GM19467 (cell line): ENCODE data around the gene UBIAD1.

Experiments used
- ATAC-seq: cut with Tn5 transposase; IDR thresholded peaks from one replicate; pipeline ENCODE4 v1.9.1; 2021; ENCODE audit warnings: mild to moderate bottlenecking, moderate library complexity; ENCODE audit not compliant: unreplicated experiment

The UBIAD1 gene

DNA sequence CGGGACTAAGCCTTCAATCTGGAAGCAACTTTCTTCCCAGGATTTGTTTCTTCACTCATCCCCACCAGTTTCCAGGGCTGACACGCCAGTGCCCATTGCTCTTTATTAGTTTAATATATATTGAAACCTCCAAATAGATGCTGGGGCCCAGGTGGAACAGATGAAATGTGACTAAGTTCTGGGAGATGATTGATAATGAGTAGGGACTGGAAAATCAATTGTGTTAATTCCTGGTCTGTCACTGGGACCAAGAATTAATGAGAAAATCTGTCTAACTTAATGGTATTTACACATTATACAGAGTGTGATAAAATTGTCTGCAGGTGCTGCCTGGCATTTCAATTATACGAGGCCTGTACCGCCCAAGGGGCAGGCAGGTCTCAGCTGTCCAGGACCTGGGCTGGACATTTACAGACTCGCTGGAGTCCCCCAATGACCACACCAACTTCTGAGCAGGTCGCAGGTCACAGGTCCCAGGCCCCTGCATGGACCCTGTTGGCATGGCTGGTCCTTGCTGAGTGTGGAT is 35.8 kb downstream of the UBIAD1 start:
- ATAC-seq, result no peak

DNA sequence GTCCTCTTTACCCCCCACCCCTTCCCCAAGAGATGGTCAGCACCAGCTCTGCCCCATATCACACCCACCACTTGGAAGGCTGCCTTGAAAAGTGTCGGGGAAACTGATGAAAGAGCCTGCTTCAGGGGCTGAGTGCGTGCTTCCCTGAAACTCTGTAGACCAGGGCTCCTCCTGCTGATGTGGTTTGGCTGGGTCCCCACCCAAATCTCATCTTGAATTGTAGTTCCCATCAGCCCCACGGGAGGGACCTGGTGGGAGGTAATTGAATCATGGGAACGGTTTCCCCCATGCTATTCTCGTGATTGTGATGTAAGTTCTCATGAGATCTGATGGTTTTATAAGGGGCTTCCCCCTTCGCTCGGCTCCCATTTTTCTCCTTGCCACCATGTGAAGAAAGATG is 36.4 kb downstream of the UBIAD1 start:
- no peak for ATAC-seq

DNA sequence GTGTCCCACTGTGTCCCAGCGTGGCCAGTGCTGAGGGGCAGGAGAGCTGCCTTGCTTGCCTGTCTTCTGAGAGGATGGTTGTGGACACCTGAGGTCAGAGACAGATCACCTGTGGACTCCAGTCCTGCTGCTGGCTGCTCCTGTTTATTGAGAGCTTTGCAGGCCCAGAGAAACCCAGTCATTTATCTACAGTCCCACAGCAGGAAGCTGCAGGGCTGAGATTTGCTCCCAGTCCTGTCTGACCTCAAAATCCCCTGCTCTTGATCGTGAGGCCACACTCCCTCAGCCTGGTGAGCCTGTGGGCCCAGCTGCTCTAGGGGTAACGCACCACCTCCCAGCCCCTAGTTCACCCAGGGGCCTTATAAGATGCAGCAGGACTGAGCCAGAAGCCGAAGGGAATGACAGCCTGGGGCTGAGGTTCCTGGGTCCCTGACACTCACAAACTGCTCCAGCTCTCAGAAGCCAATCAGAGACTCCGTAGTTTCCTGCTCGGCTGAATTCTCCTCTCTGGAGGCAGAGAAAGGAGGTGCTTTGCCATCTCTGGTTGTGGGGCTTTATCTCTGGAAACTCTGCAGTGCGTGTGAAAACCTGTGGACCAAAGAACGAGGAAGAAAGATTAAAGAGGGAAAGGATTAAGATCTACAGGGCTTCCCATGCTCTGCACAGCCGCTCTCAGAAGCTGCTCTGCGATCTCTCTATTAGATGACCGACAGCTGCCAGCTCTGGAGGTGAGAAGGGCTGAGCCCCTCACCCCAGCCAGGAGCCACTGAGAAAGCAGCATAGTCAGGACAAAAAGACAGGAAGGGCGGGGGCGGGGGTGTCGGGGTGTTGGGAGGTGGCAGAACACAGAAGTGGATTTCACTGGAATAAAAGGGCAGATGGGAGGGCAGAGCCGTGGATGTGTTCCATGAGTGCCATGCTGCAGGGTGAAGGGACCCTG is 39.1 kb downstream of the UBIAD1 start:
- ATAC-seq, result no peak

DNA sequence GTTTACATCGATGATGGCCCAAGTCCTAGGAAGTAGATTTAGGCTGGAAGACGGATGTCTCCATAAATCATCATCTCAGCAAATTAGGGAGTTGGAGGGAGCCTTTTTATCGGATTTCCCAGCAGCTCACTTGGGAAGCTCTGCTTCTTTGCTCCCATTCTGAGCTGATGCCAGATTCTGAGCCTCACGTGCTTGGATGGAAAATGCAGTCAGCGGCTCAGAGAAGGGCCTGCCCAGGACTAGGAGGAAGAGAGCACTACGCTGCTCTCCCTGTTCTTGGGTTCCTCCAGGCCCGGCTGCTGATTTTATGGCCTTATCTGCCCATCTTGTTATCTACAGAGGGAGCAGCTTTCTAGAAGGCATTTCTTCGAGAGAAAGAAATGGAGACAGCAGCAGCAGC is 42.0 kb downstream of the UBIAD1 start:
- no peak for ATAC-seq

DNA sequence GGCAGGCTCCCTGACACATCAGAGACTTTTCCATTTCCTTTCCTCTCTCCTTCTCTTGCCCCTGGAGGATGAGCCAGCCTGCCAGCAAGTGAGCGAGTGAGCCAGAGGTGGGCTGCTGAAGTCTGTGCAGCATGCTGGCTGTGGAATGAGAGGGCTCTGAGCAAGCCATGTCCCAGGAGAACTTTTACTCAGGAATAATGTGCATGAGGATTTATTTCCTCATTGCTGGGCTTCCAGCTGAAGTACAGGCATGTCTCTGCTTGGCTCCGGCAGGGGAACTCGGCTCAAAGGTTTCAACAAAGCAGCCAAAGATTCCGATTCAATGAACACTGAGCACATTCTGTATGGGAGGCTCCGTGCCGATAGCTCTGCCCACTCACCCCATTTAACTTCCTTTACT is 43.7 kb downstream of the UBIAD1 start:
- no peak for ATAC-seq

DNA sequence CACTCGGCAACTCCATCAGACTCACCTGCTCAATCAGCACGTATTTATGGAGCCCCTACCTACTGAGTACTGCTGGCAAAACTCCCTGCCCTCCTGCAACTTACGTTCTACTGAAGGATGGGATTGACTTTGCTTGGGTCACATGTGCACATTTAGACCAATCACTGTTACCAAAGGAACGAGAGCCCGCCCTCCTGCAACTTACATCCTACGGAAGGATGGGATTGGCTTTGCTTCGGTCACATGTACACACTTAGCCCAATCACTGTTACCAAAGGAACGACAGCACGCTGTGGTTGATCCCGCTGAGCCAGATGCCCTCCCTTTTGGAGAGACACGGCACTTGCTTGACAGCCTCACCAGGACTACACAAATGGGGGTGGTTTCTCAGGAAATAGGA is 46.0 kb downstream of the UBIAD1 start:
- ATAC-seq, result no peak

DNA sequence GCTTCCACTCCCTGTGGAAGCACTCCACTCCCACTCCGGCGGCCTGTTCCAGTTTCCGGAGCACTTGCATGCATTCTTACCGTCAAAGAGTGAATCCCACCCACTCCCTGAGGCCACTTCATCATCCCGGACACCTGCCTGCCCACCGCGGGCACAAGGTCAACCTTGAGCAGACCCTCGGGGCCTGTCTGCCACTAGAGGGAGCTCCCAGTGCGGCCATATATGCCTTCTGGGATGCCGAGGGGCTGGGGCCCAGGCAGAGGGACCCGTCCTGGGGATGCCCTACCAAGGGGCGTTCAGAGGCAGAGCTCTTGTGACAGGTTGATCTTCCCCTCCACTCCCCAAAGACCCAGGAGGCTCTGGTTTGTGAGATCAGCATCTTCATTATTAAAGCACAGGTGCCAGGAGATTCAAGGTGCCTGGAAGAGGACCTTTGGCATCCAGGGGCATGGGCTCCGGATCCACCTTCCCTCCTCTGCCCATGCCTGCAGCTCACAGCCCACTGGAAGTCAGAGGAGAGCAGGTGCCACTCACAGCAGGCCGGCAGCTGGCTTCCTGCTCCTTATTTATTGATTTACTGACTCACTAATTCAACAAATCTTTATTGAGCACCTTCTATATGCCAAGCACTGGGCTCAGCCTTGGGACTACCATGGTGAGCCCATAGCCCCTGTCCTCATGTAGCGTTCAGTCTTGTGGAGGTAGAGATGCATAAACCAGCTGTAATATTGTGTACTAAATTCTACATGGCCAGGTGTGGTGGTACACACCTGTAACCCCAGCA is 47.3 kb downstream of the UBIAD1 start:
- no peak for ATAC-seq

DNA sequence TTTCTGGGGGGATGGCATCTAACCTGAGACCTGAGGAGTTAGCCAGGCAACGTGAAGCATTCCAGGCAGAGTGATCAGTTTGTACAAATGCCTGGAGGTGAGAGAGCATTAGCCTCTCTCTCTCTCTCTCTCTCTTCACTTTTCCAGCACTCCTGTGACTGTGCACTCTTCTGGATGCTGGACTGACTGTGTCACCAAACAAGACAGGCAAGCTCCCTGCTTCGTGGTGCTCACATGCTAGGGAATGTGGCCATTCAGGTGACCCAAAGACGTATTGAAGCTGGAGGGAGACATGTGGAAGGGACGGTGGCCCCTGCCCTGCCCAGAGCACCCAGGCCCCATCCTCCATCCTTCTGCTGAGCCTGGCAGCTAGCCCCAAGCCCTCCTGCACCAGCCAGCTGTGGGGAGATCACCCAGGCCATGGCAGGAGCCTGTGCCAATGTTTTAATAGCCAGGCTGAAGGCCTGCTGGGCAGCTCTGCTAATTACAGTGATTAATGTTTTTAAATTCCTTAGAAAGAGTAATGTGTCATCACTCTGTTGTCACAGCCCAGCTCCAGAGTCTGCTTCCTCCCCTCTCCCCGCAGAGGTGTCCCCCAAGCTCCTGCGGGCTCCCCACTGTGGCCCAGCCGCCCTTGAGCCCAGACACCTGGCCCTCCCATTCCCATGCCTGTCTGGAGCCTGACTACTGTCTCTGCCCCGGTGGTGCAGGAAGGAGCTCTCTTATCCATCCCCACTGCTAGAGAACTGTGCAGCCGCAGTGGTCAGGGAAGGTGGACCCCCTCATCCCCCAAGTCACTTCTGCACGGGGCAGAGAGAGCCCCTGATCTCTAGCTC is 48.9 kb downstream of the UBIAD1 start:
- no peak for ATAC-seq

DNA sequence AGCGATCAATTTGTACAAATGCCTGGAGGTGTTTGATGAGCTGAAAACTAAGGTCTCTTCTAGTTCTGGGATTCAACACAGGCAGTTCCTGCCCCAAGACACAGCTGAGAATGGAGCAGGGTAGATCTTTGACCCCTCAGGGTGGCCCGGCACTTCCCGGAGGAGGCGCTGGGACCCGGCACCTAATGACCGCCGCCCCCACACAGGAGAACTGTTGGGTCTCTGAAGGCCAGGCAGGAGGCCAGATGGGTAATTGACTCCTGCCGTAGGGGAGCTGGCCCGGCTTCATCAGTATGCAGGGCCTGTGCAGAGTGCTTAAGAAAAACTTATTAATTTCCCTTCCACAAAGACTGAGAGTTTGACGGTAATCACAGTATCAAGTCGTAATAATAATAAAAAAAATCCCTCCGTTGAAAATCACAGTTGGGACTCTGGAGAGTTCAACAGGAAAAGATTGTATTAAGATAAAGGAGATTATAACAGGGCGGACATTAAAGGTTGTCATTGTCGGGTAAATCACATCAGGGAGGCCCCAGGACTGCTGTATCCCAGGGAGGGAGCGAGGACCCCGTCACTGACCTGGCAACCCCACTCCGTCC is 51.7 kb downstream of the UBIAD1 start:
- ATAC-seq, result no peak

DNA sequence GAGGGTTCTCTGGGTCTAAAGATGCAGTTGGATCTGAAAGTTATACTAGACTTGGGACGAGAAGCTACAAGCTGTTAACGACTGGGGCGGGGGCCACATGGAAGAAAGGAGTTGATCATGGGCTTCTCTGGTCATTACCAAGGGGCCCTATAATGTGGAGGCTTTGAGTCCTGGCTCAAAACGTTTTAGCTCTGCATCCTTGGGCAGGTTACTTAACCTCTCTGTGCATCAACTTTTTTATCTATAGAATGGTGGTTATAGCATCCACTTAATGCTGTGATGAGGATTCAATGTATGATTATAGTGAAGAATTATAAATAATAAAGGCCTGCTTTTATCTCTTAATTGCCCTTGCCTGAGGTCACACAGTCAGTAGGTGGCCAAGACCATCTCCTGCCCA is 53.1 kb downstream of the UBIAD1 start:
- ATAC-seq, result no peak

DNA sequence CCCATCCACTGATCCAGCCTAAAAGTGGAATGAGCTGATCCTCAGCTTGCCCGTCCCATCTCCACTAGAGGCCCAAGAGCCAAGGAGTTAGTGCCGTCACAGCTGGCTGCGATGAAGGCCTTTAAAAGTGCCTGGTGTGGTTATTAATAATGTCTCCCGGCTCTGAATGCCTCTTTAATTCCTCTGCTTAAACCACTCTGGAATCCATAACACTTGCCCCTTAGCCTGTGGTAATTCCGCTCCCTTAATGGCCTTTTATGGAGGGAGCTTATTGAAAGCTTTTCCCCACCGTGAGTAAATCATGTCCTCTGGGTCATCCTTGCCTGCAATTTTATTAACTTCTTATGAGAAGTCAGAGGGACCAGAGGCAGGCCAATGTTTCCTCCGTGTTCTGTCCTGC is 55.4 kb downstream of the UBIAD1 start:
- no peak for ATAC-seq

DNA sequence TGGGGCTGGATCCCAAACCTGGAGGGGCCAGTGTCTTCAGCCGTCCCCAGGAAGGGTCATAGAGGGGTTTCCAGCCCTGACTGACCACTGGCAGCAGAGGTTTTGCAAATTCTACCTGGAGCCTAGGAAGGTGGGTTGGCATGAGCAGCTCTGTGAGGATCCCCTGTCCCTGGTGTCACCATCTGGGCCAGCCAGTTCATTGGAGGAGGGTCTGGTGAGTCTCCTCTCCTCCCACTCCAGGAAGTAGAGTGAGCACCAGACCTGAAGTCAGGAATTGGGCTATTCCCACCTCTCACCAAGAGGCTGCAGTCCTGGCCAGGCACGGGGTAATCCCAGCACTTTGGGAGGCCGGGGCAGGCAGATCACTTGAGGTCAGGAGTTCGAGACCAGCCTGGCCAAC is 57.4 kb downstream of the UBIAD1 start:
- no peak for ATAC-seq

DNA sequence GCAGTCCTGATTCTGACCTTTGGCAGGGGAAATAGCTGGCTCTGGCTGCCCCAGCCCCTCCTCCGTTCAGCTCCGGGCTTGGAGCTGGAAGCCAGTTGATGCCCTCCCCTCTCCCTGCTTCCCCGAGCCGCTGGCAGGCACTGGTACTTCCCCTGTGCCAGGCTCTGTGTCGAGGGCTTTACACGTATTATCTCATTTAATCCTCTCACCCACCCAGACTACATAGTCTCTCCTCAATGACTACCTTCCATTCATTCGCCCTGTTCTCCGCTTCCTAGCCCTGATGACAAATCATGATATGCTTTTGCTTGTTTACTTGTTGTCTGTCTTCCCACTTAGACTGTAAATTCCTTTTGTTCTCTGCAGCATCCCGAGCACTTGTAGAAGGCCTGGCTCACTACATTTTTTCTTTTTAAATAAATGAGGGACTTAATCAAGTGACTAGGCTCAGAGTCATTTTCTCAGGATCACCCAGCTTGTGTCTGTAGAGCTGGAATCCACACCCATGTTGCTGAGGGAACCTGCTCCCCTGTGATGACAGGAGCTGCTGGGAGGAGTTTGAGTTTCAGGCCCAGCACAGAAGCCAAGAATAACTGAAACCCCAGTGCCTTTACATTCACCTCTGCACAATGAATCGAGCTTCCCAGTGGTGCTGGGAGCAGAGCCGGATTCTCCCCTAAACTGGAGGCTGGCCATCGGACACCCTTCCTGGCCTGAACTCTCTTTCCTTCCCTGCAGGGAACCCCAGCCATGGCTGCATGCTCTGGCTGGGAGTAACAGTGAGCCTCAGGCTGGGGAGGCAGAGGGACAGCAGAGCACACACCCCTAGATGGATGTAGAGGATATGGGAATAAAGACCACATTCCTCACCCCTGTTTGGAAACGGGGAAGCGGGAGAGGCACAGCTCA is 58.3 kb downstream of the UBIAD1 start:
- no peak for ATAC-seq

DNA sequence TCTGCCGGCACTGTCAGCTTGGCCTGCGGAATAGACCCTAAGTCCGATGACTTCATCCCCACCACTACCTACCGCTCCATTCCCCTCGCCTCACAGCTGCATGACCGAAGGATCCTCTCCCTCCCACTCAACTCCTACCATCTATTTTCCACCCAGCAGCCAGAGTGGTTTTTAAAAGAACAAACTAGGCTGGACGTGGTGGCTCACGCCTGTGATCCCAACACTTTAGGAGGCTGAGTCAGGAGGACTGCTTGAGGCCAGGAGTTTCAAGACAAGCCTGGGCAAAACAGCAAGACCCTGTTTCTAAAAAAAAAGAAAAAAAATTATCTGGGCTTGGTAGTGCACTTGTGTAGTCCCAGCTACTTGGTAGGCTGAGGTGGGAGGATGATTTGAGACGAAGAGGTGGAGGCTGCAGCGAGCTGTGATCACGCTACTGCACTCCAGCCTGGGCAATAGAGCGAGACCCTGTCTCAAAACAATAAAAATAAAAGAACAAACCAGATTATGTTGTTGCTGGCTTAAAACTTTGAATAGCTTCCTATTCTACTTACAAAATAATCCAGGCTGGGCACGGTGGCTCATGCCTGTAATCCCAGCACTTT is 59.0 kb downstream of the UBIAD1 start:
- ATAC-seq, result no peak

DNA sequence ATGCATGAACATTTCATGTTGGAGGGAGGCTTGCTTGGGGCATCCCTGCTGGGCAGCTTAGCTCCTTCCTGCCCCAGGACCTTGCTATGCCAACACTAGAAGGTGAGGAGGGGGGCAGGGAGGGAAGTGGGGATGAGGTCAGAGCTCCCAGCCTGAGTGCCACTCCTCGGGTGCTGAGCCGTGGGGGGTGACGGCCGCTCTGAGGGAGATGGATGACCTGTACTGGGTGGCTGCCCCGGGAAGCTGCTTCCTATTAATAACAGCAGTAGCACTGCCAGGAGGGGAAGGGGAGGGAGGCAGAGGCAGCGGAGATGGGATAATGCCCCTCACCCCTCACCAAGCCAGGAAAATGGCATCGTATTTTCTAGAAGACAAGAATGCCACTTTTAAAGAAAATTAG is 60.6 kb downstream of the UBIAD1 start:
- no peak for ATAC-seq

DNA sequence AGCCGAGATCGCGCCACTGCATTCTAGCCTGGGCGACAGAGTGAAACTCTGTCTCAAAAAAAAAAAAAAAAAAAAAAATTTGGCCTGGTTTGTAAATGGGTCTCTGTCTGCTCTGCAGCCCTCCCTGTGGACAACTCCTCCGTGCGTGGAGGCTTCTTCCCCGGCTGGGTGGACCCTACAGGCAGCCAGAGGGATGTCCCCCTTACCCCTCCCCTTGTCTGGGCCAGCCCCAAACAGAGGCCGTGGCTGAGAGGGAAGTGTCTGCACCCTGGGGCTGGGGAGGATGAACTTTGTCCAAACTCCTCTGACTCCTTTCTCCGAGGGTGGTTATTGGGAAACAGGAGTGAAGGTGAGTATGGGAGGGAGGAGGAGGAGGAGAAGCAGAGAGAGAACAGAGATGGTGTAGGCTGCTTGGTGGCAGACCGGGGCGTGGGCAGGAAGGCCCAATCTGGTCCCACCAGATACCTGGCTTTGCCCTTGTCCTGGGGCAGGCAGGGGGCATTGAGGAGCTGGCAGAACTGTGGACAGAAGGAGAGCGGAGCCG is 61.3 kb downstream of the UBIAD1 start:
- ATAC-seq, result no peak

DNA sequence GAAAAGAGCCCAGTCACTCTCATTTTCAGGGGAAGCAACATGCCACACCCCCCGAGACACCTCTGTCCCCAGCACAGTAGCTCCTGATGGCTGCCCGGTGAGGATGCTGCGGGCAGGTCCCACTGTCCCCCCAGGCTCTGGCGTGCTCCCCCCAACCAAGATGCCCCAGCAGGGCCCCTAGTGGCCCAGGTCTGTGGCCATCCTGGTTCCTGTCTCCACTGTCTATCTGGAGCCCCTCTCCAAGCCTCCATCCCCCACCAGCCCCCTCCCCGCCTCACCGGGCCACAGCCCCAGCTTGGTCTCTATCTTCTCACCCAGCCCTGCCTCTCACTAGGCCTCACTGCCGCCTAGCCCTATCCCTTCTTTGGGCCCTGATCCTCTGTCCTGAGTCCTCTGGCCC is 61.8 kb downstream of the UBIAD1 start:
- ATAC-seq, result no peak

DNA sequence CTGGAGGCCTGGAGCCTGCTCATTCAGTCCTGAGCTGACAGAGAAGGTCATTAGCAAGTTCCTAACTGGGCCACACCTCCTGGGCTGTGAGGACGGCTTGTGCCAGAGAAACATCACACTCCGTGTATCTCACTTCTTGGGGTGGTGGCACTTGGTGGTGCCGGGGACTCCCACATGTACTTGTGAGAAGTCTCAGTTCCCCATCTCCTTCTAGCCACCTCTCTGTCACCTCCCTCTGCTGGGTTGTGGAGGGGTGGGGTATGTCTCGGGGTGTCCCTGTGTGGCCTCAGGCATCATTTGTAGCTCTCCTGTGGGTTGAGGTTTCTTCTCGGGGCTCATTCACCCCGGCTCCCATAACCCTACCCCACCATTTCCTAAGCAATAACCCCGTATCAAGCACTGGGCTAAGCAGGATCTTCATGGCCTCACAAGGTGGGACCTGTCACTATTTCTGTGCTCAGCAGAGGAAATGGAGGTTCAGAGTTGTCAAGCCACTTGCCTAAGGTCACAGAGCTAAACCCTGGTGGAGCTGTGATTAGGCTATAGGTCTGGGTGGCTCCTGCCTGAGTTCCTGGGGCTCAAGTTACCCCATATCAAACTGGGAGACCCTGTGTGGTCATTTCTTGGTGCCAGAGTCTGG is 62.5 kb downstream of the UBIAD1 start:
- ATAC-seq, result peak; percentile 89
